DND-41 (cell line): ENCODE results near the gene PRMT3.

Experiments
- ATAC-seq: fragments of 200-7000 bp; cut with Tn5 transposase; 3 replicates; pipeline ENCODE4 v1.9.1; 2021; ENCODE audit warnings: low read depth; ENCODE audit not compliant: insufficient read depth
- DNase-seq: peaks from one replicate; pipeline ENCODE4 v3.0.0-alpha.2; 2020
- H2AFZ ChIP-seq: 2 replicates; pipeline ENCODE4 v1.6.0; 2012; ENCODE audit warnings: low read depth, low read length
- H3K27ac ChIP-seq: 2 replicates; pipeline ENCODE4 v1.5.1; 2012; ENCODE audit warnings: low read length, inconsistent platforms
- H3K27me3 ChIP-seq: fragments of 200-600 bp; sonication (generic); 2 replicates; pipeline ENCODE4 v1.6.0; 2012; ENCODE audit warnings: low read length, mild to moderate bottlenecking, inconsistent platforms; ENCODE audit not compliant: insufficient read depth, poor library complexity
- H3K36me3 ChIP-seq: 2 replicates; pipeline ENCODE4 v1.5.1; 2012; ENCODE audit warnings: low read length, inconsistent platforms; ENCODE audit not compliant: insufficient read depth
- H3K4me1 ChIP-seq: 2 replicates; pipeline ENCODE4 v1.5.1; 2012; ENCODE audit warnings: mild to moderate bottlenecking, low read length; ENCODE audit not compliant: insufficient read depth
- H3K4me2 ChIP-seq: 2 replicates; pipeline ENCODE4 v1.6.0; 2012; ENCODE audit warnings: mild to moderate bottlenecking, moderate library complexity, low read length, inconsistent platforms; ENCODE audit not compliant: insufficient read depth
- H3K4me3 ChIP-seq, 2 experiments: fragments of 200-600 bp in 1 of 2; shearing (Covaris generic) in 1 of 2; 2 replicates each; pipeline ENCODE4 v1.5.1; 2012 to 2016; ENCODE audit warnings: inconsistent platforms in 2 of 2, low read length in 2 of 2, mild to moderate bottlenecking in 2 of 2, low read depth in 1 of 2, moderate library complexity in 1 of 2
- H3K79me2 ChIP-seq: 2 replicates; pipeline ENCODE4 v1.6.0; 2012; ENCODE audit warnings: low read length, inconsistent platforms; ENCODE audit not compliant: insufficient read depth
- H3K9ac ChIP-seq: 2 replicates; pipeline ENCODE4 v1.6.0; 2012; ENCODE audit warnings: low read depth, mild to moderate bottlenecking, inconsistent platforms, low read length, moderate library complexity
- H3K9me3 ChIP-seq: 2 replicates; pipeline ENCODE4 v1.5.1; 2012; ENCODE audit warnings: low read length, moderate library complexity, mild to moderate bottlenecking, inconsistent platforms; ENCODE audit not compliant: insufficient read depth, severe bottlenecking
- H4K20me1 ChIP-seq: 2 replicates; pipeline ENCODE4 v1.6.0; 2012; ENCODE audit warnings: low read length; ENCODE audit not compliant: insufficient read depth
- CTCF ChIP-seq: IDR thresholded peaks from 2 replicates; pipeline ENCODE4 v1.5.1; 2012; ENCODE audit warnings: borderline replicate concordance, low read length, moderate library complexity, mild to moderate bottlenecking; ENCODE audit not compliant: poor library complexity, severe bottlenecking; ENCODE audit errors: extremely low read depth
- EZH2 ChIP-seq: IDR thresholded peaks from 3 replicates; pipeline ENCODE4 v1.6.1; 2012; ENCODE audit warnings: borderline replicate concordance, low read depth, mild to moderate bottlenecking, moderate library complexity, low read length, inconsistent platforms; ENCODE audit not compliant: severe bottlenecking

PRMT3 gene

GRCh38 chr11:20417771-20418170, 30.3 kb downstream of the PRMT3 start:
- Histone ChIP-seq H3K4me2 (no peak overlapping the region), H3K9me3 (no peaks in the 10 kb centered on the region), H3K36me3 (peaks cover 68% of the 10 kb centered on the region), H3K79me2 (peaks cover 2% of the 10 kb centered on the region; the same call in 1 of the 2 replicates), H2AFZ (no peak overlapping the region), H3K4me3 (no peak overlapping the region), H4K20me1 (no peaks in the 10 kb centered on the region), H3K27me3 (no peaks in the 10 kb centered on the region), H3K27ac (no peak overlapping the region), H3K9ac (no peak overlapping the region), H3K4me1 (no peaks in the 10 kb centered on the region)
- ATAC-seq: no peak
- no peak for DNase-seq
- TF ChIP-seq EZH2 (no peak), CTCF (no peak)

- Histone ChIP-seq H3K9ac (no peak overlapping the region), H3K27me3 (no peaks in the 10 kb centered on the region), H2AFZ (no peak overlapping the region), H3K4me3 (no peak overlapping the region), H4K20me1 (no peaks in the 10 kb centered on the region), H3K4me2 (no peak overlapping the region), H3K36me3 (peaks cover 51% of the 10 kb centered on the region), H3K4me1 (no peaks in the 10 kb centered on the region), H3K27ac (no peak overlapping the region), H3K79me2 (peaks cover under 1% of the 10 kb centered on the region; the same call in 1 of the 2 replicates), H3K9me3 (no peaks in the 10 kb centered on the region)
- ATAC-seq (no peak), DNase-seq (no peak)
- TF ChIP-seq EZH2 (no peak), CTCF (no peak)
Observed at GRCh38 chr11:20421946-20422345, 34.4 kb downstream of the PRMT3 start.

- no peaks in the 10 kb centered on the region for H3K79me2 ChIP-seq
- H4K20me1 ChIP-seq: no peaks in the 10 kb centered on the region
- ATAC-seq (no peak), DNase-seq (no peak)
- H3K9me3 ChIP-seq: no peaks in the 10 kb centered on the region
- H3K4me3 ChIP-seq: no peak overlapping the region
- H3K27me3 ChIP-seq: no peaks in the 10 kb centered on the region
- H3K4me1 ChIP-seq: no peaks in the 10 kb centered on the region
- peaks cover 47% of the 10 kb centered on the region; the same call in 1 of the 2 replicates for H3K36me3 ChIP-seq
- no peak for TF ChIP-seq CTCF
- no peak for TF ChIP-seq EZH2
- no peak overlapping the region for H2AFZ ChIP-seq
- no peak overlapping the region for H3K9ac ChIP-seq
- H3K27ac ChIP-seq: no peak overlapping the region
- no peak overlapping the region for H3K4me2 ChIP-seq
Observed at GRCh38 chr11:20429216-20429615, 41.7 kb downstream of the PRMT3 start.

- Histone ChIP-seq H3K4me3 (no peak overlapping the region), H3K79me2 (peaks cover 17% of the 10 kb centered on the region), H3K4me2 (no peak overlapping the region), H3K9ac (no peak overlapping the region), H4K20me1 (peaks cover 14% of the 10 kb centered on the region), H2AFZ (no peak overlapping the region), H3K36me3 (peaks cover 40% of the 10 kb centered on the region), H3K4me1 (no peaks in the 10 kb centered on the region), H3K27ac (no peak overlapping the region), H3K27me3 (no peaks in the 10 kb centered on the region), H3K9me3 (no peaks in the 10 kb centered on the region)
- DNase-seq (no peak), ATAC-seq (no peak)
- TF ChIP-seq CTCF: no peak
Observed at GRCh38 chr11:20438637-20439036, 51.1 kb downstream of the PRMT3 start.
